ENCODE measurements around the gene CHI3L1.

CHI3L1 gene

DNA sequence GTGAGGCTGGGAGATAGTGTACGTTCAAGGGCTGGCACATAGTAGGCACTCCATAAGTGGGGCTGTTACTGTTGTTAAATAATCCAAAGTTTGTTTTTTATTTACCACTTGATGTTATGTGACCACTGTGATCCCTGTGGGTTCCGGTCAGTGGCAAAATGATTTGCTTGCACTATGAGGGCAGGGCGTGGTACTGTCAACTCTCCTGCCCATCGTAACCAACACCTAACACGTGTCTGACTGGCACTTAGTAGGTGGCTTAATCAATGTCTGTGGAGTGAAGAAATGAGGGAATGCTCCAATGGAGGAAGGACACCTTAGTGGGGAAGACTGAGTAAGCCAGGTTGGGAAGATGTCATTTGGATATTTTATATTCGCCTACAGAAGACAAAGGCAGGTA, 44.4 kb downstream of the CHI3L1 start:
- ChIA-PET CTCF (no interaction called here), POLR2A (no interaction called here)
- TF ChIP-seq CTCF (IDR thresholded peaks at IDR 0.05; ENCODE audit: control extremely low read depth, extremely low read depth, low read depth, missing control alignments), result no peak
- no peak for DNase-seq (ENCODE audit: extremely low spot score)

DNA sequence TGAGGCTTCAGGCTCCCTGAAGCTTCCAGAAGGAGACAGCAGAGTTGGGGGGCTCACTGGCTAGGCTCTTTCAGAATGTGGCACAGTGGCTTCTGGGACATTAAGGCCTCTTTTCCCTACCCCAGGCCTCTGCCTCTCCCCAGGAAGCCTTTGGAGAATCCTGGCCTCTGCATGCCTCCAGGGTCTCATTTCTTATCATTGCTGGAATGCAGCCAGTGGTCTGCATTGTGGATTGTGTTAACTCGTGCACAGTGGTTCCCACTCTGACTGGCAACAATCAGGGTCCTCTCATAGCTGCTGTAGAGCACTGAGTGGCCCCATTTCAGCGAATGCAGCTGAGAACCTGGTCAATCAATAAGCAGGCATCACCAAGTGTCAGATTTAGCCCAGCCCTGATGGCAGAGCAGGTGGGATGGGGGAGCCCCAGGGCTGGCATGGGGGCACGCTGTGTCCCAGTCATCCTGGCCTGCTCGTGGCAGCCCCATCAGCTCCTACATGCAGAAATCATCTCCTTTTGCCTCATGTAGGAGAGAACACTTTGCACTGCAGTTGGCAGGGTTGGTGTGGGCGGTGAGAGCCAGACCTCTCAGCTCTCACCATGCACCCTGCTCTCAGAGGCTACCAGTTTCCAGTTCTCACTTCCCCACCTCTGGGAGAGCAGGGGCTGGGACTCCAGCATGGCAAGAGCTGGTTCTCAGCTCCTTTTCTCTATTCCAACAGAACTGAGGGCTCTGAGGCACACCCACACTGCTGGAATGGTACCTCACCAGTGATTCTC, 45.6 kb downstream of the CHI3L1 start:
- TF ChIP-seq CTCF (IDR thresholded peaks at IDR 0.05; ENCODE audit: control extremely low read depth, extremely low read depth, low read depth, missing control alignments), result no peak
- ChIA-PET POLR2A (no interaction called here), CTCF (interaction anchor here (0.6 to 1.8 kb wide), 4 partner anchors 9 to 96 kb away, joined by 3 to 6 read pairs (median 3); no protein-coding TSS in a partner anchor)
- DNase-seq (ENCODE audit: extremely low spot score), result no peak

DNA sequence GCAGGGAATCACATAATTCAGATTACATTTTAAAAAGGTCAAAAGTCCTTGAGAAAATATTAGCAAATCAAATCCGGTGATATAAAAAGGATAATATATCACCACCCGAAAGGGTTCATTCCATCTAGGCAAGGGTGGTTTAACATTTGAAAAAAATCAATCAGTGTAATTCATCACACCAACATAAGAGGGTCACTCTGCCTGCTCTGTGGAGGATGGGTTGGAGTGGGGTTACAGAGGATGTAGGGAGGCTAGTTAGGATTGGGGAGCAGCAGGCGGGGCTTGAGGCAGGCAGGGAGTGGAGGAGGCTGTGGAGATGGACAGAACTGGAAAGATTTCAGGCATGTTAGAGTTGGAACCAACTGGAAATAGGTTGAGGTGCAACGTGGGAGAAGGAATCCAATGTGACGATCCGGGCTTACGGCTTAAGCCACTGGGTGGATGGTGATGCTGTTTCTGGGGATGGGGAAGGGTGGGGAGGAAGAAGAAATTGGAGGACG, 46.5 kb downstream of the CHI3L1 start:
- POLR2A ChIA-PET, result no interaction called here
- DNase-seq (ENCODE audit: extremely low spot score), result no peak
- CTCF ChIA-PET, result interaction anchor here (1.8 kb wide), 1 partner anchor 33 kb away, joined by 6 read pairs; no protein-coding TSS in a partner anchor
- no peak for TF ChIP-seq CTCF (IDR thresholded peaks at IDR 0.05; ENCODE audit: control extremely low read depth, extremely low read depth, low read depth, missing control alignments)

DNA sequence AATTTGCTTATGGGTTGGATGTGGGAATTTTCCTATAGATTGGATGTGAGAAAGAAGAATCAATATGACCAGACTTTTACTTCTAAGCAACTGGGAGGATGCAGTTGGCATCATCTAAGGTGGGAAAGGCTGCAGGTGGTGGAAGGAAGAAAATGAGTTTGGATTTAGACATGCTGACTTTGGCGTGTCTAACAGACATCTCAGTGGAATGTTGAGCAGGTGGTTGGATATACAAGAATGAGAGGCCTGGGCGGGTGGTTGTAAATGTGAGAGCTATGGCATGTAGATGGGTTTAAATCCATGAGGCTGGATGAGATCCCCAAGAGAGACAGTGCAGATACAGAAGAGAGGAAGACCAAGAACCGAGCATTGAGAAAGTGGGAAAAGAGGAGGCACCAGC, 48.4 kb downstream of the CHI3L1 start:
- ChIA-PET CTCF (no interaction called here), POLR2A (no interaction called here)
- no peak for TF ChIP-seq CTCF (IDR thresholded peaks at IDR 0.05; ENCODE audit: control extremely low read depth, extremely low read depth, low read depth, missing control alignments)
- DNase-seq (ENCODE audit: extremely low spot score), result no peak

- ChIA-PET CTCF (no interaction called here), POLR2A (no interaction called here)
- no peak for TF ChIP-seq CTCF (IDR thresholded peaks at IDR 0.05; ENCODE audit: control extremely low read depth, extremely low read depth, low read depth, missing control alignments)
- no peak for DNase-seq (ENCODE audit: extremely low spot score)
Observed at GRCh38 chr1:203137324-203137723, 49.2 kb downstream of the CHI3L1 start.

- CTCF ChIA-PET, result interaction anchor here (1.2 kb wide), 1 partner anchor 18 kb away, joined by 3 read pairs; no protein-coding TSS in a partner anchor
- no peak for DNase-seq (ENCODE audit: extremely low spot score)
Observed at GRCh38 chr1:203136409-203137042, 50.0 kb downstream of the CHI3L1 start.

More at GRCh38 chr1:203136409-203137042, 50.0 kb downstream of the CHI3L1 start:
- POLR2A ChIA-PET, result no interaction called here
- TF ChIP-seq CTCF (IDR thresholded peaks at IDR 0.05; ENCODE audit: control extremely low read depth, extremely low read depth, low read depth, missing control alignments), result no peak
